ENCODE data around the gene CTNNAL1. TPM values are rescaled to one million over a fixed set of nuclear protein-coding genes. Genes with fewer than 3 reads are reported as not detected.
A peak's percentile ranks its signal among the peaks of the same experiment; 100 is the strongest.

The CTNNAL1 gene
- total RNA-seq, 1 donor from 2014 or later: 25.9 TPM

GRCh38 chr9:109043578-109043977 lies 30.3 kb upstream of the CTNNAL1 start:
- no peak for TF ChIP-seq CTCF (IDR thresholded peaks at IDR 0.05)
- H3K9me3 Mint-ChIP-seq (ENCODE audit: low read depth): peaks cover 7% of the 10 kb centered on the region
- peaks cover 3% of the 10 kb centered on the region for H3K4me1 Mint-ChIP-seq (ENCODE audit: low read depth)
- H3K27ac Mint-ChIP-seq (ENCODE audit: unreplicated experiment): no peak overlapping the region
- H3K4me3 Mint-ChIP-seq (ENCODE audit: unreplicated experiment): no peak overlapping the region
- H3K36me3 Mint-ChIP-seq (ENCODE audit: low read depth): peaks cover 23% of the 10 kb centered on the region
- no peaks in the 10 kb centered on the region for H3K27me3 Mint-ChIP-seq (ENCODE audit: low read depth)
- DNase-seq (ENCODE audit: low spot score): no peak

- H3K9me3 Mint-ChIP-seq (ENCODE audit: low read depth): peaks cover 7% of the 10 kb centered on the region
- H3K27me3 Mint-ChIP-seq (ENCODE audit: low read depth): no peaks in the 10 kb centered on the region
- DNase-seq (ENCODE audit: low spot score): no peak
- H3K36me3 Mint-ChIP-seq (ENCODE audit: low read depth): peaks cover 15% of the 10 kb centered on the region
- no peak for TF ChIP-seq CTCF (IDR thresholded peaks at IDR 0.05)
- peaks cover 20% of the 10 kb centered on the region for H3K4me1 Mint-ChIP-seq (ENCODE audit: low read depth)
- no peak overlapping the region for H3K27ac Mint-ChIP-seq (ENCODE audit: unreplicated experiment)
- no peak overlapping the region for H3K4me3 Mint-ChIP-seq (ENCODE audit: unreplicated experiment)
These were observed 27.3 kb upstream of the CTNNAL1 start for GRCh38 chr9:109040571-109040970.

- Mint-ChIP-seq H3K27me3 (ENCODE audit: low read depth) (no peaks in the 10 kb centered on the region), H3K9me3 (ENCODE audit: low read depth) (peaks cover 7% of the 10 kb centered on the region), H3K36me3 (ENCODE audit: low read depth) (peaks cover 12% of the 10 kb centered on the region), H3K4me1 (ENCODE audit: low read depth) (peaks cover 25% of the 10 kb centered on the region), H3K4me3 (ENCODE audit: unreplicated experiment) (no peak overlapping the region), H3K27ac (ENCODE audit: unreplicated experiment) (no peak overlapping the region)
- no peak for TF ChIP-seq CTCF (IDR thresholded peaks at IDR 0.05)
- DNase-seq (ENCODE audit: low spot score): no peak
These were observed 26.2 kb upstream of the CTNNAL1 start for GRCh38 chr9:109039539-109039938.

- no peak overlapping the region for H3K4me3 Mint-ChIP-seq (ENCODE audit: unreplicated experiment)
- peaks cover 6% of the 10 kb centered on the region for H3K9me3 Mint-ChIP-seq (ENCODE audit: low read depth)
- TF ChIP-seq CTCF (IDR thresholded peaks at IDR 0.05): no peak
- H3K36me3 Mint-ChIP-seq (ENCODE audit: low read depth): peaks cover 6% of the 10 kb centered on the region
- DNase-seq (ENCODE audit: low spot score): no peak
- no peak overlapping the region for H3K27ac Mint-ChIP-seq (ENCODE audit: unreplicated experiment)
- no peaks in the 10 kb centered on the region for H3K27me3 Mint-ChIP-seq (ENCODE audit: low read depth)
- H3K4me1 Mint-ChIP-seq (ENCODE audit: low read depth): peaks cover 27% of the 10 kb centered on the region
These were observed 24.8 kb upstream of the CTNNAL1 start for GRCh38 chr9:109037946-109038715.

- H3K9me3 Mint-ChIP-seq (ENCODE audit: low read depth): no peaks in the 10 kb centered on the region
- H3K27me3 Mint-ChIP-seq (ENCODE audit: low read depth): no peaks in the 10 kb centered on the region
- DNase-seq (ENCODE audit: low spot score): no peak
- TF ChIP-seq CTCF (IDR thresholded peaks at IDR 0.05): no peak
- peaks cover 6% of the 10 kb centered on the region for H3K36me3 Mint-ChIP-seq (ENCODE audit: low read depth)
- peak overlapping the region; percentile 88 for H3K27ac Mint-ChIP-seq (ENCODE audit: unreplicated experiment)
- no peak overlapping the region for H3K4me3 Mint-ChIP-seq (ENCODE audit: unreplicated experiment)
- H3K4me1 Mint-ChIP-seq (ENCODE audit: low read depth): peaks cover 27% of the 10 kb centered on the region
These were observed 23.7 kb upstream of the CTNNAL1 start for GRCh38 chr9:109036744-109037680.

Measured in chondrocyte (in vitro differentiated cells).